Neuronal stem cell (in vitro differentiated cells): ENCODE data around the gene ARHGAP31.

Experiments used
- DNase-seq: peaks from one replicate; pipeline ENCODE4 v3.0.0-alpha.2; 2013; ENCODE audit warnings: low spot score
- H2AFZ ChIP-seq: one replicate; pipeline ENCODE4 v1.6.1; 2013; ENCODE audit warnings: mild to moderate bottlenecking, low read length, inconsistent platforms
- H2AK5ac ChIP-seq: 2 replicates; pipeline ENCODE4 v1.6.1; 2013; ENCODE audit warnings: low read depth, mild to moderate bottlenecking, inconsistent platforms, low read length, moderate library complexity, mixed read lengths
- H2BK120ac ChIP-seq: 2 replicates; pipeline ENCODE4 v1.6.1; 2013; ENCODE audit warnings: low read depth, mild to moderate bottlenecking, inconsistent platforms, low read length, moderate library complexity, mixed read lengths
- H2BK12ac ChIP-seq: one replicate; pipeline ENCODE4 v1.6.1; 2013; ENCODE audit warnings: low read length, inconsistent platforms
- H2BK15ac ChIP-seq: 2 replicates; pipeline ENCODE4 v1.6.1; 2013; ENCODE audit warnings: mild to moderate bottlenecking, low read length, inconsistent platforms, mixed read lengths
- H2BK5ac ChIP-seq: one replicate; pipeline ENCODE4 v1.6.1; 2013; ENCODE audit warnings: inconsistent platforms, mild to moderate bottlenecking, low read length, moderate library complexity
- H3K14ac ChIP-seq: one replicate; pipeline ENCODE4 v1.6.1; 2013; ENCODE audit warnings: low read length, inconsistent platforms
- H3K18ac ChIP-seq: 2 replicates; pipeline ENCODE4 v1.6.1; 2013; ENCODE audit warnings: low read length, inconsistent platforms
- H3K23ac ChIP-seq: 2 replicates; pipeline ENCODE4 v1.6.1; 2013; ENCODE audit warnings: low read depth, mild to moderate bottlenecking, mixed read lengths, low read length, inconsistent platforms; ENCODE audit not compliant: poor library complexity
- H3K27ac ChIP-seq: replicated peaks from 3 replicates; pipeline ENCODE4 v1.5.1; 2013; ENCODE audit warnings: low read length, inconsistent platforms
- H3K27me3 ChIP-seq, 3 experiments: 2 replicates each; pipeline ENCODE4 v1.6.1; 2013; ENCODE audit warnings: low read length in 3 of 3, mild to moderate bottlenecking in 2 of 3, inconsistent platforms in 1 of 3, low read depth in 1 of 3, mixed read lengths in 1 of 3, moderate library complexity in 1 of 3; ENCODE audit not compliant: control insufficient read depth in 3 of 3, insufficient read depth in 3 of 3
- H3K36me3 ChIP-seq, 2 donors: replicated peaks in 1 of 2; 2 replicates each; pipeline ENCODE4 v1.6.1; 2013; ENCODE audit warnings: low read length in 2 of 2; ENCODE audit not compliant: control insufficient read depth in 2 of 2, insufficient read depth in 2 of 2
- H3K4ac ChIP-seq: 2 replicates; pipeline ENCODE4 v1.6.1; 2013; ENCODE audit warnings: inconsistent platforms, mild to moderate bottlenecking, low read length, moderate library complexity
- H3K4me1 ChIP-seq, 2 donors: 1 replicate in 1 of 2; 2 replicates in 1 of 2; pipeline ENCODE4 v1.6.1; 2013; ENCODE audit warnings: low read length in 2 of 2, low read depth in 1 of 2; ENCODE audit not compliant: control insufficient read depth in 2 of 2, insufficient read depth in 1 of 2
- H3K4me2 ChIP-seq: one replicate; pipeline ENCODE4 v1.6.1; 2013; ENCODE audit warnings: mild to moderate bottlenecking, low read length, inconsistent platforms; ENCODE audit not compliant: insufficient read depth, poor library complexity, severe bottlenecking
- H3K4me3 ChIP-seq, 2 donors: 2 replicates each; pipeline ENCODE4 v1.5.1; 2013; ENCODE audit warnings: low read length in 2 of 2, mild to moderate bottlenecking in 2 of 2, inconsistent platforms in 1 of 2, moderate library complexity in 1 of 2
- H3K79me1 ChIP-seq: one replicate; pipeline ENCODE4 v1.6.1; 2013; ENCODE audit warnings: low read depth, mild to moderate bottlenecking, inconsistent platforms, low read length, moderate library complexity
- H3K9ac ChIP-seq: one replicate; pipeline ENCODE4 v1.6.1; 2013; ENCODE audit warnings: mild to moderate bottlenecking, low read depth, low read length, inconsistent platforms; ENCODE audit not compliant: poor library complexity
- H3K9me3 ChIP-seq, 2 donors: replicated peaks in 1 of 2; 2 replicates each; pipeline versions ENCODE3 to v1.6.1; 2013; ENCODE audit warnings: low read length in 2 of 2, mild to moderate bottlenecking in 2 of 2, inconsistent platforms in 1 of 2, low read depth in 1 of 2, mixed read lengths in 1 of 2, moderate library complexity in 1 of 2; ENCODE audit not compliant: control insufficient read depth in 2 of 2, insufficient read depth in 1 of 2
- H4K8ac ChIP-seq: one replicate; pipeline ENCODE4 v1.6.1; 2013; ENCODE audit warnings: low read depth, mild to moderate bottlenecking, inconsistent platforms, low read length, moderate library complexity
- H4K91ac ChIP-seq: one replicate; pipeline ENCODE4 v1.6.1; 2013; ENCODE audit warnings: low read length, low read depth, mild to moderate bottlenecking, inconsistent platforms; ENCODE audit not compliant: poor library complexity
- WGBS, 2 donors: extraction: QIAGEN DNeasy Blood & Tissue Kit; methylation state at CpG; one replicate each; pipeline ENCODE4 v1.1.7; 2013; ENCODE audit warnings: missing lambda C conversion rate in 2 of 2, mixed read lengths in 1 of 2; ENCODE audit not compliant: insufficient read length in 2 of 2, insufficient replicate concordance in 1 of 2; ENCODE audit errors: extremely low coverage in 2 of 2; 5-methylcytosine and 5-hydroxymethylcytosine counted together

Gene ARHGAP31

GRCh38 chr3:119401069-119401468, 106.9 kb downstream of the ARHGAP31 start:
- Histone ChIP-seq H3K79me1 (no peaks in the 10 kb centered on the region), H3K23ac (no peak overlapping the region), H3K9me3 (no peaks in the 10 kb centered on the region), H2BK15ac (no peak overlapping the region), H3K4me2 (no peak overlapping the region), H3K18ac (no peak overlapping the region), H3K4me1 (peaks cover 3 to 8% of the 10 kb centered on the region in 2 donors), H4K8ac (no peak overlapping the region), H2BK5ac (no peak overlapping the region), H3K14ac (no peak overlapping the region), H3K27ac (no peak overlapping the region), H3K36me3 (no peaks in the 10 kb centered on the region), H2AFZ (peak overlapping the region; percentile 88), H3K9ac (no peak overlapping the region), H2AK5ac (no peak overlapping the region), H3K27me3 (no peaks in the 10 kb centered on the region), H4K91ac (no peak overlapping the region), H2BK12ac (no peak overlapping the region), H2BK120ac (no peak overlapping the region), H3K4me3 (no peak overlapping the region), H3K4ac (no peak overlapping the region)
- no peak for DNase-seq
- WGBS, 2 donors: no CpG with 5 or more reads among the region's 5 CpGs

DNA sequence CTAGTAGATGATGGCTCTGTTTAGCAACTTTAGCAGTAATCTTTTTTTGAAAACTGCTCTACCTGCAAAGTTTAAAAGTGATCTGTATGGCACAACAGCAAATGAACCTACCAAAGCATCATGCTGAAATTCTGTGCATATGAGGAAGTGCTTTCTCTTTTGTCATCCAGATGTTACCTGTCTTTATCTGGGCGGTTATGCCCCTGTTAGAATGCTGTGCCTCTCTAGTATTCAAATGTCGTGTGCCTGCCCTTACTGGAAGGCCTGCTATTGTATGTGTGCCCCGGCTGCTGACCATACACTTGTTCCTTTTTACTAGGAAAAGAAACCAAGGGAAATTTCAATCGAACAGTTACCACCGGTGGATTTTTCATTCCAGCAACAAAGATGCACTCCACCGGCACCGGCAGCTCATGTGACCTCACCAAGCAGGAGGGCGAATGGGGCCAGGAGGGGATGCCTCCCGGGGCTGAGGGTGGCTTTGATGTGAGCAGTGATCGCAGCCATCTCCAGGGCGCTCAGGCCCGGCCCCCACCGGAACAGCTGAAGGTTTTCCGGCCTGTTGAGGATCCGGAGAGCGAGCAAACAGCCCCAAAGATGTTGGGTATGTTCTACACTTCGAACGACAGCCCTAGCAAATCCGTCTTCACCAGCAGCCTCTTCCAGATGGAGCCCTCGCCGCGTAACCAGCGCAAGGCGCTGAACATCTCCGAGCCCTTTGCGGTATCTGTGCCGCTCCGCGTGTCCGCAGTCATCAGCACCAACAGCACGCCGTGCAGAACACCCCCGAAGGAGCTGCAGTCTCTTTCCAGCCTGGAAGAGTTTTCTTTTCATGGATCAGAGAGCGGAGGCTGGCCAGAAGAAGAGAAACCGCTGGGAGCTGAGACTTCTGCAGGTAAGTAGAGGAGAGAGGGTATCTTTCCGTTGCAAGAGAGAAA, 107.6 kb downstream of the ARHGAP31 start:
- WGBS, 2 donors: no CpG with 5 or more reads among the region's 36 CpGs
- H2BK12ac ChIP-seq: no peak overlapping the region
- H2BK120ac ChIP-seq: no peak overlapping the region
- H3K79me1 ChIP-seq: no peaks in the 10 kb centered on the region
- DNase-seq: no peak
- no peak overlapping the region for H3K9ac ChIP-seq
- H2AFZ ChIP-seq: peak overlapping the region; percentile 88
- H3K27me3 ChIP-seq: no peaks in the 10 kb centered on the region
- peak overlapping the region; percentile 72 for H2AK5ac ChIP-seq
- H2BK15ac ChIP-seq: peak overlapping the region; percentile 65
- no peak overlapping the region for H3K4ac ChIP-seq
- H3K4me2 ChIP-seq: no peak overlapping the region
- H3K4me3 ChIP-seq: no peak overlapping the region
- H4K8ac ChIP-seq: no peak overlapping the region
- H3K4me1 ChIP-seq: peaks cover 3 to 8% of the 10 kb centered on the region in 2 donors
- no peak overlapping the region for H2BK5ac ChIP-seq
- peak overlapping the region; percentile 30 for H3K18ac ChIP-seq
- H4K91ac ChIP-seq: no peak overlapping the region
- no peak overlapping the region for H3K14ac ChIP-seq
- no peak overlapping the region for H3K27ac ChIP-seq
- H3K23ac ChIP-seq: no peak overlapping the region
- no peaks in the 10 kb centered on the region for H3K9me3 ChIP-seq
- no peaks in the 10 kb centered on the region for H3K36me3 ChIP-seq

- Histone ChIP-seq H3K4me3 (no peak overlapping the region), H3K14ac (no peak overlapping the region), H2BK12ac (no peak overlapping the region), H2AK5ac (no peak overlapping the region), H3K23ac (no peak overlapping the region), H3K18ac (no peak overlapping the region), H3K9me3 (no peaks in the 10 kb centered on the region), H2AFZ (no peak overlapping the region), H2BK120ac (no peak overlapping the region), H3K4ac (no peak overlapping the region), H3K27me3 (no peaks in the 10 kb centered on the region), H4K8ac (no peak overlapping the region), H3K36me3 (no peaks in the 10 kb centered on the region), H3K4me2 (no peak overlapping the region), H3K9ac (no peak overlapping the region), H2BK15ac (no peak overlapping the region), H2BK5ac (no peak overlapping the region), H3K27ac (no peak overlapping the region), H4K91ac (no peak overlapping the region), H3K4me1 (peaks cover 3 to 8% of the 10 kb centered on the region in 2 donors), H3K79me1 (no peaks in the 10 kb centered on the region)
- no peak for DNase-seq
- no CpG with 5 or more reads among the region's 1 CpG for WGBS, 2 donors
Measured at GRCh38 chr3:119402791-119403190, 108.6 kb downstream of the ARHGAP31 start.

- Histone ChIP-seq H2BK15ac (no peak overlapping the region), H3K18ac (no peak overlapping the region), H3K4me2 (no peak overlapping the region), H4K91ac (no peak overlapping the region), H3K27ac (no peak overlapping the region), H3K27me3 (no peaks in the 10 kb centered on the region), H2AK5ac (no peak overlapping the region), H3K9ac (no peak overlapping the region), H3K4ac (no peak overlapping the region), H3K4me1 (peaks cover 3 to 8% of the 10 kb centered on the region in 2 donors), H3K36me3 (no peaks in the 10 kb centered on the region), H3K14ac (no peak overlapping the region), H3K4me3 (no peak overlapping the region), H2AFZ (peak overlapping the region; percentile 13), H3K9me3 (no peaks in the 10 kb centered on the region), H2BK12ac (no peak overlapping the region), H3K79me1 (no peaks in the 10 kb centered on the region), H3K23ac (no peak overlapping the region), H4K8ac (no peak overlapping the region), H2BK120ac (no peak overlapping the region), H2BK5ac (no peak overlapping the region)
- WGBS, 2 donors: no CpG with 5 or more reads among the region's 1 CpG
- no peak for DNase-seq
Measured at GRCh38 chr3:119403201-119403600, 109.0 kb downstream of the ARHGAP31 start.
